PC-3 (cell line): ENCODE measurements around the gene SENP1. TPM values are rescaled to one million over a fixed set of nuclear protein-coding genes. Genes with fewer than 3 reads are reported as not detected.

Source experiments
- ATAC-seq: fragments of 200-7000 bp; cut with Tn5 transposase; 2 replicates; pipeline ENCODE4 v1.9.1; 2020; ENCODE audit warnings: mild to moderate bottlenecking, moderate library complexity
- BruUV-seq: library from RNA; stranded (reverse); fragments of 400-500 nt; replicated peaks from 2 replicates; lab custom pipeline; 2021; lab: Mats Ljungman, UMichigan
- CTCF ChIA-PET: fragments of 300-600 bp; sonication (Branson Sonifier 250); formaldehyde crosslinking; loops from one replicate; lab custom pipeline; 2022; ENCODE audit warnings: antibody characterized with exemption; lab: Charles Lee
- POLR2A ChIA-PET: fragments of 300-600 bp; sonication (Branson Sonifier 250); formaldehyde crosslinking; loops from one replicate; lab custom pipeline; 2022; ENCODE audit warnings: antibody characterized with exemption; ENCODE audit not compliant: unreplicated experiment; lab: Charles Lee
- DNase-seq: peaks from one replicate; pipeline ENCODE4 v3.0.0-alpha.2; 2015
- H2AFZ ChIP-seq: fragments of 300-600 bp; sonication (generic); 2 replicates; pipeline ENCODE4 v1.6.0; 2016; ENCODE audit warnings: antibody characterized with exemption, low read length
- H3F3A ChIP-seq: fragments of 300-600 bp; sonication (generic); one replicate; pipeline ENCODE4 v1.6.0; 2017; ENCODE audit warnings: antibody characterized with exemption, low read length, control low read depth, mild to moderate bottlenecking; ENCODE audit not compliant: unreplicated experiment
- H3K27ac ChIP-seq: fragments of 300-600 bp; sonication (generic); 2 replicates; pipeline ENCODE4 v1.5.1; 2016; ENCODE audit warnings: mild to moderate bottlenecking, low read length
- H3K27me3 ChIP-seq: fragments of 300-600 bp; sonication (generic); 2 replicates; pipeline ENCODE4 v1.6.1; 2016; ENCODE audit warnings: low read length, mixed read lengths
- H3K36me3 ChIP-seq: fragments of 300-600 bp; sonication (generic); 2 replicates; pipeline ENCODE4 v1.6.1; 2016; ENCODE audit warnings: low read depth, mixed run types, low read length, mixed read lengths
- H3K4me1 ChIP-seq: fragments of 300-600 bp; sonication (generic); 2 replicates; pipeline ENCODE4 v1.5.1; 2016; ENCODE audit warnings: low read length; ENCODE audit not compliant: insufficient read depth
- H3K4me2 ChIP-seq: fragments of 300-600 bp; sonication (generic); 2 replicates; pipeline ENCODE4 v1.6.0; 2016; ENCODE audit warnings: low read length
- H3K4me3 ChIP-seq: fragments of 300-600 bp; sonication (generic); 2 replicates; pipeline ENCODE4 v1.5.1; 2016; ENCODE audit warnings: mild to moderate bottlenecking, low read length, mixed read lengths
- H3K79me2 ChIP-seq: fragments of 300-600 bp; sonication (generic); 2 replicates; pipeline ENCODE4 v1.6.1; 2017; ENCODE audit warnings: low read length, mixed read lengths
- H3K9ac ChIP-seq: fragments of 300-600 bp; sonication (generic); 2 replicates; pipeline ENCODE4 v1.6.0; 2016; ENCODE audit warnings: mild to moderate bottlenecking, low read length
- H3K9me2 ChIP-seq: fragments of 300-600 bp; sonication (generic); replicated peaks from 2 replicates; pipeline ENCODE4 v1.6.1; 2016; ENCODE audit warnings: mixed run types, low read length, mixed read lengths
- H3K9me3 ChIP-seq: fragments of 300-600 bp; sonication (generic); 2 replicates; pipeline ENCODE4 v1.6.1; 2016; ENCODE audit warnings: low read length, mixed read lengths
- H4K20me1 ChIP-seq: fragments of 300-600 bp; sonication (generic); 2 replicates; pipeline ENCODE4 v1.6.1; 2016; ENCODE audit warnings: low read length, mixed read lengths
- CTCF ChIP-seq: fragments of 300-600 bp; sonication (generic); conservative IDR thresholded peaks from 2 replicates; pipeline ENCODE4 v1.5.1; 2017; ENCODE audit warnings: antibody characterized with exemption, low read depth, mild to moderate bottlenecking, low read length
- EZH2 ChIP-seq: fragments of 300-600 bp; sonication (generic); IDR thresholded peaks from one replicate; pipeline ENCODE4 v1.6.1; 2017; ENCODE audit warnings: antibody characterized with exemption, mild to moderate bottlenecking, low read length; ENCODE audit not compliant: unreplicated experiment
- EZH2phosphoT487 ChIP-seq: fragments of 300-600 bp; sonication (generic); IDR thresholded peaks from 2 replicates; pipeline ENCODE4 v1.6.1; 2018; ENCODE audit warnings: mild to moderate bottlenecking, antibody characterized with exemption, low read length, borderline replicate concordance
- intact Hi-C: fragments of 100-400 bp; cut with micrococcal nuclease; formaldehyde crosslinking; loops from 2 replicates; pipeline ENCODE4 v1.9.0; 2023
- total RNA-seq: library from RNA; depleted of rRNA; stranded (reverse); fragments of >200 nt; gene quantifications from 2 replicates; pipeline ENCODE4 v1.2.3, GENCODE V29; 2014

Gene SENP1
- total RNA-seq, 1 experiment from 2014 or later = 20.9 TPM

- BruUV-seq = no TSS peak
- DNase-seq (peak; percentile 27), ATAC-seq (peak; percentile 4; the same call in 1 of the 2 replicates)
- Histone ChIP-seq H4K20me1 (no peaks in the 10 kb centered on the region), H3K4me2 (peak within 1 kb of the TSS; percentile 93), H3F3A (no peaks in the 10 kb centered on the region), H3K4me1 (peaks cover 33% of the 10 kb centered on the region), H3K36me3 (no peaks in the 10 kb centered on the region), H3K9me2 (no peaks in the 10 kb centered on the region), H3K9me3 (no peaks in the 10 kb centered on the region), H3K9ac (no peak within 1 kb of the TSS), H3K27ac (no peak within 1 kb of the TSS), H3K27me3 (peaks cover 37% of the 10 kb centered on the region), H3K79me2 (no peaks in the 10 kb centered on the region), H3K4me3 (peak within 1 kb of the TSS; percentile 72), H2AFZ (peak within 1 kb of the TSS; percentile 73)
- TF ChIP-seq CTCF (no peak), EZH2 (peak; percentile 88), EZH2phosphoT487 (peak; percentile 48; the same call in 1 of the 2 replicates)
- POLR2A ChIA-PET = no interaction called here
- intact Hi-C loops = loop anchor here (5.0 kb wide), 1 partner anchor 42 kb away; the partner anchor contains the start of gene TMEM106C
- CTCF ChIA-PET = no interaction called here
Observed at GRCh38 chr12:48004053-48004941, 101.6 kb downstream of the SENP1 start, which contains the start of gene COL2A1. Gene COL2A1 (minus strand): TSS chr12:48004476. CDS start chr12:48004321, 155 bp downstream.

GRCh38 chr12:48003226-48004052 is 102.4 kb downstream of the SENP1 start:
- CTCF ChIA-PET = no interaction called here
- peak overlapping the region; percentile 93 for H3K4me2 ChIP-seq
- peak overlapping the region; percentile 88 for H2AFZ ChIP-seq
- no TSS peak for BruUV-seq
- H3K36me3 ChIP-seq = no peaks in the 10 kb centered on the region
- DNase-seq (peak; percentile 4), ATAC-seq (no peak)
- no peak overlapping the region for H3K27ac ChIP-seq
- no peaks in the 10 kb centered on the region for H3K9me3 ChIP-seq
- no peaks in the 10 kb centered on the region for H3K9me2 ChIP-seq
- H3K27me3 ChIP-seq = peaks cover 37% of the 10 kb centered on the region
- no peaks in the 10 kb centered on the region for H3F3A ChIP-seq
- peaks cover 33% of the 10 kb centered on the region for H3K4me1 ChIP-seq
- no peak for TF ChIP-seq EZH2phosphoT487
- 0 out of 2 replicates have a peak, but pooled peaks have one; percentile 14 for TF ChIP-seq CTCF
- H3K9ac ChIP-seq = no peak overlapping the region
- H3K79me2 ChIP-seq = no peaks in the 10 kb centered on the region
- H3K4me3 ChIP-seq = peak overlapping the region; percentile 72
- POLR2A ChIA-PET = no interaction called here
- no peaks in the 10 kb centered on the region for H4K20me1 ChIP-seq
- intact Hi-C loops = loop anchor here (5.0 kb wide), 1 partner anchor 41 kb away; the partner anchor contains the start of gene TMEM106C
